ENCODE data around the gene EXOC3L4. TPM values are rescaled to one million over a fixed set of nuclear protein-coding genes. Genes with fewer than 3 reads are reported as not detected.

EXOC3L4 gene
- total RNA-seq = not detected in 2 replicates

GRCh38 chr14:103094406-103095209 is at the start of gene EXOC3L4:
TSS of gene EXOC3L4 (plus strand) at chr14:103094725. CDS start at chr14:103100220, 5,495 bp downstream.

GRCh38 chr14:103057372-103058163 is 37.0 kb upstream of the EXOC3L4 start, which contains the start of gene CDC42BPB:
TSS of gene CDC42BPB (minus strand) at chr14:103057549. CDS start at chr14:103057173, 376 bp downstream.

GRCh38 chr14:103084021-103084919 is 10.3 kb upstream of the EXOC3L4 start, which contains the start of gene LBHD2:
TSS of gene LBHD2 (plus strand) at chr14:103084210. CDS start at chr14:103086013, 1,803 bp downstream.

GRCh38 chr14:103122947-103123633 is 28.6 kb downstream of the EXOC3L4 start, which contains the start of gene TNFAIP2:
TSS of gene TNFAIP2 (plus strand) at chr14:103123461. CDS start at chr14:103126458, 2,997 bp downstream.

Other genes with a start within 250 kb of the EXOC3L4 start
- 0.30 and 84.4 TPM in 2 replicates for gene AMN, start 172.1 kb upstream of the EXOC3L4 start, total RNA-seq
- gene CDC42BPB, start 37.2 kb upstream of the EXOC3L4 start, total RNA-seq = 50.3 and 59.0 TPM in 2 replicates
- gene LBHD2, start 10.5 kb upstream of the EXOC3L4 start, total RNA-seq = not detected in 2 replicates
- gene TNFAIP2, start 28.7 kb downstream of the EXOC3L4 start, total RNA-seq = 32.4 and 36.6 TPM in 2 replicates
- 135 and 159 TPM in 2 replicates for gene EIF5, start 239.5 kb downstream of the EXOC3L4 start, total RNA-seq